Ectodermal cell (in vitro differentiated cells): ENCODE results near the gene DOCK4.

ENCODE experiments used
- H3K27ac ChIP-seq: 2 replicates; pipeline ENCODE4 v1.7.0; 2013; ENCODE audit warnings: mild to moderate bottlenecking, low read depth, low read length; ENCODE audit not compliant: insufficient read depth, poor library complexity, severe bottlenecking
- H3K27me3 ChIP-seq: 2 replicates; pipeline ENCODE4 v1.7.0; 2013; ENCODE audit warnings: mild to moderate bottlenecking, low read length; ENCODE audit not compliant: insufficient read depth, control insufficient read depth, poor library complexity, severe bottlenecking
- H3K36me3 ChIP-seq: one replicate; pipeline ENCODE4 v1.7.0; 2013; ENCODE audit warnings: low read length; ENCODE audit not compliant: control insufficient read depth, insufficient read depth
- H3K4me1 ChIP-seq: one replicate; pipeline ENCODE4 v1.7.0; 2013; ENCODE audit warnings: low read length; ENCODE audit not compliant: control insufficient read depth, insufficient read depth
- H3K4me3 ChIP-seq: 2 replicates; pipeline ENCODE4 v1.7.0; 2013; ENCODE audit warnings: low read depth, low read length, control low read depth; ENCODE audit not compliant: insufficient read depth
- H3K9me3 ChIP-seq: 2 replicates; pipeline ENCODE4 v1.7.0; 2013; ENCODE audit warnings: mild to moderate bottlenecking, low read length, moderate library complexity; ENCODE audit not compliant: control insufficient read depth
- WGBS, 2 experiments: methylation state at CpG; one replicate each; pipeline ENCODE4 v1.1.7; 2013; ENCODE audit warnings: missing lambda C conversion rate in 2 of 2; 5-methylcytosine and 5-hydroxymethylcytosine counted together

DOCK4 gene

GRCh38 chr7:112047421-112047820 is 158.8 kb downstream of the DOCK4 start:
- Histone ChIP-seq H3K4me3 (no peak overlapping the region), H3K27me3 (no peaks in the 10 kb centered on the region), H3K4me1 (no peaks in the 10 kb centered on the region), H3K9me3 (no peaks in the 10 kb centered on the region), H3K36me3 (no peaks in the 10 kb centered on the region), H3K27ac (no peak overlapping the region)
- 83 to 92% methylated on average over 2 of the region's 2 CpGs for WGBS, 2 experiments

- H3K27ac ChIP-seq, result no peak overlapping the region
- no peaks in the 10 kb centered on the region for H3K9me3 ChIP-seq
- no peaks in the 10 kb centered on the region for H3K27me3 ChIP-seq
- H3K4me1 ChIP-seq, result no peaks in the 10 kb centered on the region
- H3K4me3 ChIP-seq, result no peak overlapping the region
- H3K36me3 ChIP-seq, result no peaks in the 10 kb centered on the region
Measured at GRCh38 chr7:112045222-112045621, 161.0 kb downstream of the DOCK4 start.

GRCh38 chr7:112042631-112043030 is 163.6 kb downstream of the DOCK4 start:
- 94 to 95% methylated on average over 8 of the region's 8 CpGs for WGBS, 2 experiments
- Histone ChIP-seq H3K36me3 (no peaks in the 10 kb centered on the region), H3K27ac (no peak overlapping the region), H3K4me3 (no peak overlapping the region), H3K27me3 (no peaks in the 10 kb centered on the region), H3K4me1 (no peaks in the 10 kb centered on the region), H3K9me3 (no peaks in the 10 kb centered on the region)

GRCh38 chr7:112038353-112038752 is 167.8 kb downstream of the DOCK4 start:
- Histone ChIP-seq H3K27ac (no peak overlapping the region), H3K27me3 (no peaks in the 10 kb centered on the region), H3K4me1 (no peaks in the 10 kb centered on the region), H3K36me3 (no peaks in the 10 kb centered on the region), H3K9me3 (no peaks in the 10 kb centered on the region), H3K4me3 (no peak overlapping the region)
- 93% methylated on average over 1 of the region's 1 CpG; no CpG with 5 or more reads in 1 of the 2 experiments for WGBS, 2 experiments

- no peak overlapping the region for H3K27ac ChIP-seq
- no peaks in the 10 kb centered on the region for H3K4me1 ChIP-seq
- H3K27me3 ChIP-seq, result no peaks in the 10 kb centered on the region
- H3K4me3 ChIP-seq, result no peak overlapping the region
- H3K36me3 ChIP-seq, result no peaks in the 10 kb centered on the region
- 74 to 100% methylated on average over 1 to 2 of the region's 2 CpGs for WGBS, 2 experiments
- H3K9me3 ChIP-seq, result no peaks in the 10 kb centered on the region
Measured at GRCh38 chr7:112036071-112036470, 170.1 kb downstream of the DOCK4 start.

- H3K9me3 ChIP-seq, result no peaks in the 10 kb centered on the region
- WGBS, 2 experiments, result 88 to 92% methylated on average over 3 to 5 of the region's 5 CpGs
Measured at GRCh38 chr7:112031689-112032088, 174.5 kb downstream of the DOCK4 start.

GRCh38 chr7:112025556-112025955 is 180.6 kb downstream of the DOCK4 start:
- Histone ChIP-seq H3K9me3 (no peaks in the 10 kb centered on the region), H3K4me1 (no peaks in the 10 kb centered on the region), H3K4me3 (no peak overlapping the region), H3K27ac (no peak overlapping the region), H3K27me3 (no peaks in the 10 kb centered on the region), H3K36me3 (no peaks in the 10 kb centered on the region)
- WGBS, 2 experiments, result 88 to 97% methylated on average over 2 of the region's 2 CpGs

More at GRCh38 chr7:112031689-112032088, 174.5 kb downstream of the DOCK4 start:
- Histone ChIP-seq H3K27ac (no peak overlapping the region), H3K36me3 (no peaks in the 10 kb centered on the region), H3K4me1 (no peaks in the 10 kb centered on the region), H3K27me3 (no peaks in the 10 kb centered on the region), H3K4me3 (no peak overlapping the region)

- WGBS, 2 experiments, result 94 to 98% methylated on average over 5 of the region's 6 CpGs
- no peak overlapping the region for H3K27ac ChIP-seq
Measured at GRCh38 chr7:112023786-112024185, 182.4 kb downstream of the DOCK4 start.

GRCh38 chr7:112023282-112023681 is 182.9 kb downstream of the DOCK4 start:
- Histone ChIP-seq H3K27me3 (no peaks in the 10 kb centered on the region), H3K36me3 (no peaks in the 10 kb centered on the region), H3K4me1 (no peaks in the 10 kb centered on the region), H3K9me3 (no peaks in the 10 kb centered on the region), H3K27ac (no peak overlapping the region), H3K4me3 (no peak overlapping the region)
- WGBS, 2 experiments, result 79 to 97% methylated on average over 2 of the region's 2 CpGs

More at GRCh38 chr7:112023786-112024185, 182.4 kb downstream of the DOCK4 start:
- Histone ChIP-seq H3K4me3 (no peak overlapping the region), H3K9me3 (no peaks in the 10 kb centered on the region), H3K27me3 (no peaks in the 10 kb centered on the region), H3K4me1 (no peaks in the 10 kb centered on the region), H3K36me3 (no peaks in the 10 kb centered on the region)

- Histone ChIP-seq H3K4me3 (no peak overlapping the region), H3K27me3 (no peaks in the 10 kb centered on the region), H3K4me1 (no peaks in the 10 kb centered on the region), H3K36me3 (no peaks in the 10 kb centered on the region), H3K9me3 (no peaks in the 10 kb centered on the region), H3K27ac (no peak overlapping the region)
- WGBS, 2 experiments, result 89 to 92% methylated on average over 6 of the region's 6 CpGs
Measured at GRCh38 chr7:112022128-112022527, 184.1 kb downstream of the DOCK4 start.
